HG03565 (cell line): ENCODE measurements around the gene GRID1.
"Not testable (repeated sequence)": the region's sequence is repeated elsewhere in the genome, so short reads cannot be mapped to it uniquely, and the experiment has no call there.

ENCODE experiments used
- ATAC-seq: cut with Tn5 transposase; IDR thresholded peaks from one replicate; pipeline ENCODE4 v1.9.1; 2021; ENCODE audit warnings: mild to moderate bottlenecking, moderate library complexity; ENCODE audit not compliant: unreplicated experiment

The GRID1 gene

DNA sequence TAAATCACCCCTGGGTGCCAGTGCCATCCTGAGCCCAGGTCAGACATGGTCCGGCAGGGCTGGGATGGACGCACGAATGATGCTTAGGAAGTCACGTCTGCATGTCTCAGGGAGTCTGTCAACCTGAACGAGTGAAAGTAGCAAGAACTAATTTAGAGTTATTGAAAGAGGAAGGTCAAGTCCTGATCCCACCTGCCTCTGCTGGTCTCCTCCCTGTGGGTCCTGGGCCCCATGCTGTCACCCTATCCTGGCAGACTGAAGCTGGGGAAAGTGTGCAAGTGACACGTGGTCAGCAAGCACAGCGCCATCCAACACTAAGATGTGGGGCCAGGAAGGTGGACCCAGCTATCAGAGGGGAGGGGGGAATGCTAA is 26.1 kb upstream of the GRID1 start:
- ATAC-seq = no peak

DNA sequence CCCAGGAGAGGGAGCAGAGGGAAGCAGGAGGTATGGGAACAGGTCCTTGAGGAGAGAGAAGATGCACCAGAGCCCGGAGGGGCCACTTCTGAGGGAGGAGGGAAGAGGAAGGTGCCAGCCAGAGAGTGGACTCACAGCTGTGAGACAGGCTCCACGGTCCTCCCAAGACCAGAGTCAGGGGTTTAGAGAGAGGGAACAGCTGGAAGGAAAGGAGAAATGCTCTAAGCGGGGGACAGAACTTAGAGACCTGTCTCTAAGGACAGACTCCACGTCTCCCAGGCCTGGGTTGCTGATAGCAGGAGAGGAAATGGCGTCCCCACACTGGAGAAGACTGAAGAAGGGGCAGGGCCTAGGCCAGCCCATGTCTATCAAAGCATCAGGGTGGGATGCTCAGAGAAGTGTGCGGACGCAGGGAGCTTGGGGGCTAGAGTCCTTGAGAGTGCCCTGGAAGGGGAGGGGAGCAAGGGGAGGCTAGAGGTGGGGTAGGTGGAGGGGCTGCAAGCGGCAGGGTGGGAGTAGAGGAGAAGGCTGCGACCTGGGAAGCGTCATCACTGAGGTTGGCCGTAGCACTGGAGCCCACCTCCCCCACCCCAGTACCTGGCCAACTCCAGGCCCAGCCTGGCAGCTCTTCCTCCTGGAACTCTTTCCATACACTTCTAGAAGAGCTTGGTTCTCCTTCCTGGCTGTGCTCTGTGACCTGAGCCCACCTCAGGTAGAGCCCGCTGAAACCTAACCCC is 25.6 kb upstream of the GRID1 start:
- ATAC-seq = no peak

DNA sequence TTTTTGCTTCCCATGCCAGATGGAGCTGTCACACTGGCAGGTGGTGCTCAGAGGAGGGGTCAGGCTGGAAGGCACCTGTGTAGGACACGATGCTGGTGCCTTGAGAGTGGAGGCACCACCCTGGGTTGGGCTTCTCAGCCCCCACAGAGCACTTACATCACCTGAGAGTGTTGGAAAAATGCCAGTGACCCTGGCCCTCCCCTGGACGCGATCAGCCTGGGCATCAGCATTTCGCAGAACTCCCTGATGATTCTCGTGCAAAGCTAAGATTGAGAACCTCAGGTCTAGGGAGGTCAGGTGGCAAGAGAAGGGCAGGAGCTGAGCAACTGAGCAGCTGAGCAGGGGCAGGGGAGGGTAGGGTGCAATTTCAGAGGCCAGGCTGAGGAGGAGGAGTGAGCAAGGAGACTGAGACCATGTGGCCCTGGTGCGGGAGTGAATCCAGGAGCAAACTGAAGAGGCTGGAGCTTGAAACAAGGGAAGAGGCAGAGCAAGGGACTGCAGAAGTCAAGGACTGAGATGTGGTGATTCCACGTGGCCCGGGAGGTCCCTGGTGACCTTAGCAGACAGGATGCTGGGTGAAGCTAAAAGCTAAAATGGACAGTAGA is 24.7 kb upstream of the GRID1 start:
- no peak for ATAC-seq

DNA sequence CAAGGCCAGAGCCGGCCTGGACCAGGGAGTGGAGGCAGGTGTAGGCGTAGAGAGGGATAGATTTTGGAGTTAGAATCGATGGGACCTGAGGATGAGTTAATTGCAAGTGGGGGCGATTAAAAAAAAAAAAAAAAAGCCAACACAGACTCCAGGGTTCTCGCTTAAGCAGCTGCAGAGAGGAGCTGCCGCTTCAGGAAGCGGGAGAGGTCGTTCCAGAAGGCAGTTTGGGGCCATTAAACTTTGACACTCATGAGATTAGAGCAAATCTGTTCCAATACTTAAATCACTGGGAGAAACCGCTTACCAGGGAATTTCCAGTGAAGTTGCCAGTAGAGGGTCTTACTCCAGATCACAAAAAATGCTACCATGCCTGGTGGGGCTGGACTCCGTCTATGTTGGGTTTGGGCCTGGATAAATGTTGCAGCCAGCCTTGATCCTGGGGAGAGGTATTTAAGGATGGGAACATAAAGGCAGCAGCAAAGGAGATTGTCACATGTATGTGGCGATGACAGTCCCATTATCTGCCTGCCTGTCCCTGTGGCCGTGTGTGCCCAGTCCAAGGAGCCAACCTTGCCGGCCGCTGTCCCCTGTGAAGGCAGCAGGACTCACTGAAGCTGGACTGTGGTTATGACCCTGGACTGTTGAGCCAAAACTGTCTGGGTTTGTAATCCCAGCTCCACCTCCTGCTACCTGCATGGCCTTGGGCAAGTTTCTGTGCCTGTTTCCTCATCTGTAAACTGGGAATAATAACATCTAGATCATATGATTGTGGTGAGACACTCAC is 23.9 kb upstream of the GRID1 start:
- ATAC-seq = no peak

DNA sequence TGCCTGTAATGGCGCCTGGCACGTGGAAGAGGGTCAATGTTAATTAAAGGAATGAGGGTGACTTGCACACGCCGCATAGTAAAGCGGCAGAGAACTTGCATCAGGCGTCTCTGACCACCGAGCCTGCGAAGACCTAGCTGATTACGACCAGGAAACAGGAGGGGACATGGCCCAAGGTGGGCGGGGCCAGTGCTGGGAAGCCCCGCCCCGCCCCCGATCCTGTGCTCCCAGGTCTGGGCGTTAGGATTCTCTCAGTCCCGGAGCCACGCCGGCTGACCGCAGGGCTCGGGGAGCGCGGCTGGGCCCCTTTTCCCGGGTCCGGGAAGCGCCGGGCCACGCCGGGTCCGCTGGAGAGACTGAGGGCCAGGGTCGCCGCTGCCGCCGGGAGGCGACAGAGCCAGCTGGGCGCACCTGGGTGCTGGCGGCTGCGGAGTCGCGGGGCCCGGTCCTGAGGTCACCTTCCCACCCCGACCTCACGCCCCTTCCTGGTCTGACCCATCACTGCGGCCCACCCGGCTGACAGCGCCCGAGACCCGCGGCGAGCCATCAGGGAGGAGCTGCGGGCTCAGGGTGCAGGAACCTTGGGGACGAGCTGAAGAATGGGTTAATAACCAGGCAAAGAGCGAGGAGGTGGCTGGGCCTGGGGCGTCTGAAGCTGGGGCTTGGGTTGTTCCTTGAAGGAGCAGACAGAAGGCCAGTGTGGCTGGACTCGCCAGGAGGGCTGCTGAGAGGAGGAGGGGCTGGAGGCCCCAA is 23.0 kb upstream of the GRID1 start:
- peak; percentile 64 for ATAC-seq

DNA sequence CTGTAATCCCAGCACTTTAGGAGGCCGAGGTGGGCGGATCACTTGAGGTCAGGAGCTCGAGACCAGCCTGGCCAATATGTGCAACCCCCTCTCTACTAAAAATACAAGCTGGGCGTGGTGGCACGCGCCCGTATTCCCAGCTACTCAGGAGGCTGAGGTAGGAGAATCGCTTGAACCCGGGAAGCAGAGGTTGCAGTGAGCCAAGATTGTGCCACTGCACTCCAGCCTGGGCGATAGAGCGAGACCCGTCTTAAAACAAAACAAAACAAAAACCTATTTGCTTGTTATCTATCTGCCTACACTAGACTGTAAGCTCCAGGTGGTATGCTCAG is 22.5 kb upstream of the GRID1 start:
- not testable (repeated sequence) for ATAC-seq

DNA sequence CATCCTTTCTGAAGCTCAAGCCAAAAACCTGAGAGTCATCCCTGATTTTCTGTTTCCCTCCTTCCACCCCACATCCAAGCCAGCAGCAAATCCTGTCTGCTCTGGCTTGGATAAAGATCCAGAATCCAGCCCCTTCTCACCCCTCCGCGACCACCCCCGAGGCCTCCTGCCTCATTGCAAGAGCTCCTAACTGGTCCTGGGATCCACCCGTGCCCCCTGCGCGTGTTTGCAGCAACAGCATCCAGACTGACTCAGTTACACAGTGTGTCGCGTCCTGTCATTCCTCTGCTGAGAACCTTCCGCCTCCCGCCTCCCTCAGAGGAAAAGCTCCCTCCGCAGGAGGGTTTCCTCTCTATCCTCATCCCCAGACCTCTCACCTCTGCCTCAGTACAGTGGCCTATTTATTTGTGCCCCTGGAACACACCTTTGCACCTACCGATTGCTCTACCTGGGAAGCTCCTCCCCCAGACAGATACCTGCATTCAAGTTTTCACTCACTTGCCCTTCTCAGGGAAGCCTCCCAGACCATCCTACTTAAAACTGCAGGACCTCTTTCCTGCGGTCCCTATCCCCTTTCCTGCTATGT is 21.6 kb upstream of the GRID1 start:
- ATAC-seq = no peak

DNA sequence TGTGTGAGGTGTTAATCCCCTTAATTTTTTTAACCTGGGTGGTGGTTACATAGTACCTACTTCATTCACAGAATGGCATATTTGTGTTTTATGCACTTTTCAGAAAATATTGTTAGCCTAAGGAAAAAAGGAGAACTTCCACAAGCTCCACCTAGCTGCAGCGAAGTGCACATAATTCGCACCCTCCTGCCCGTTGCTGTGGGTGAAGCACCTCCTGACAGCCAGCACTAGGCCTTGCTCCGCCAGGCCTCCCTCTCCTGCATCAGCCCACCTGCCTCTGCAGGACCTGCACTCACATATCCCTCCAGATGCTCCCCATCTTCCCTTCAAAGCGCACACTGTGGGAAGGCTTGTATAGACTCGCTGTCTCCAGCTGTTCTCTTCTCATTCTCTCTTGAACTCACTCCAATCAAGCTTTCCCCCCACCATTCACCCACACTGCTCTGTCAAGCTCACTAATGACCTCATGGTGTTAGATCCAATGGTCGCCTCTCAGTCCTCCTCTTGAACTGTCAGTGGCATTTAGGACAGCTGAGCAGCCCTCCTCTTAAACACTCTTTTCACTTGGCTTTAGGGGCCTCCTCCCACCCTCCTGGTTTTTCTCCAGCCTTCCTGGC is 20.7 kb upstream of the GRID1 start:
- no peak for ATAC-seq

DNA sequence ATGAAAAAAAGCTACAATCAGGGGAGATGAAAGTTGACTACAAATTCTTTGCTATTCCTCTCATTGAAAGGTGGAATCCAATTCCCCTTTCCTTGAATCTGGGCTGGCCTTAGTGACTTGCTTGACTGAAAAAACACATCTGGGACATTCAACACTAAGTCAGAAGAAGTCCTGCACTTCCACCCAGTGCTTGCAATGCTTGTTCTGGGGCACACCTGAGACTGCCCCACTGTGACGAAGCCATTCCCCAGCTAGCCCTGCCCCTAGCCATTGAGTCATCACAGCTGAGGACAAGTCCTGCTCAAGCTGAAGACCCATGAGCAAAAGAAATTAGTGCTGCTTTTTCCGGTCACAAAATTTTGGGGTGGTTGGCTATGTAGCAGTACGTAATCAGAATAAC is 19.2 kb upstream of the GRID1 start:
- no peak for ATAC-seq

DNA sequence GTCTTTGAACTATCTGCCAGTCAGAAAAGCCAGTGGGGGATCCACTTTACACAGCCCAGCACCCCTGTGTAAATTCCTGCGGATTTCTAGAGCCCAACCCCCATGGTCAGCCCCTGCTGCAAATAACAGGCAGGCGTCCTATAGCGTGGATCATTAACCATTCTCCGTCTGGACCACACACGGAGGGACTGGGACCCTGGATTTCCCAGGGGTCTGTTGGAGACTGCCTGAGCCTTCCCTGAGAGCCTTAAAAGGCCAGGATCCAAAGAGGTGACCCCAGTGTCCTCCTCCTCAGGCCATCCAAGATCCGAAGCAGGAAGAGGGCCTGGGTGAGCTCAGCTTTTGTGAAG is 11.2 kb upstream of the GRID1 start:
- ATAC-seq = no peak

DNA sequence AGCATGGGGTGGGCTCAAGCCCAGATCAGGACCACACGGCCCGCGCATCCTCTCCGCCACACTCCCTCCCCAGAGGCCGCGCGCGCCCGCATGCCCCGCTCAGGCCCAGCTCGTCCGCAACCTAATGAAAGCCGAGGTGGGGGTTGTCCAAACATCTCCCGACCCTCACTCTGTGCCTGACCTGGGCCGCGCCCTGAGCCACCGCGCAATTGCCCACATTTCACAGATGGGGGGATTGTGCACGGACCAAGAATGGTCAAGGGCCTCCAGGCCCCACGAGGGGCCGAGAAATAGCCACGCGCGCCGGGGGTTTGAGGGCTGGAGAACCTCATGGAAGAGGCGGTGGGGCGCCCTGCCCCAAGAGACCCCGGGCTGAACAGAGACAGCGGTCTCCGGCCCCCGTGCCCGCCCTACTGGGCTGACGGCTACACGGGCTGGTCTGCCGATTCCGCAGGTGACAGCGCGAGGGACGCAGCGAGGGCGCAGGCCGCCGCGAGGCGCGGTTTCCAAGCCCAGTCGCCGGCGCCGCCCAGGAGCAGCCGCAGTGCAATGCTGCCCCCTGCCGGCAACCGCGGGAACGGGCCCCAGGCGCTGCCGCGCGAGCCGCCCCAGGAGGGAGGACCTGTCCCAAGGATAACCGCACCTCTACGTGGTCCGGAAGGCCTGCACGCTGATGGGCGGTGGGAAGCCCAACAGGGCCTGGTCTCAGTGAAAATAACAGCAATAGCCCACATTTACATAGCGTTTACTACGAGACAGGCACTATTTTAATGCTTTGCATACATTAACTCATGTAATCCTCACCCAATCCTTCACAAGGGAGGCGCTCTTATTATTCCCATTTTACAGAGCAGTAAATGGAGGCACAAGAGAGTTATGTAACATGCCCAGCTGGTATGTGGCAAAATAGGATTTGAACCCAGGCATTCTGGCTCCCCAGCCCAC is 10.5 kb upstream of the GRID1 start:
- ATAC-seq = peak; percentile 96

DNA sequence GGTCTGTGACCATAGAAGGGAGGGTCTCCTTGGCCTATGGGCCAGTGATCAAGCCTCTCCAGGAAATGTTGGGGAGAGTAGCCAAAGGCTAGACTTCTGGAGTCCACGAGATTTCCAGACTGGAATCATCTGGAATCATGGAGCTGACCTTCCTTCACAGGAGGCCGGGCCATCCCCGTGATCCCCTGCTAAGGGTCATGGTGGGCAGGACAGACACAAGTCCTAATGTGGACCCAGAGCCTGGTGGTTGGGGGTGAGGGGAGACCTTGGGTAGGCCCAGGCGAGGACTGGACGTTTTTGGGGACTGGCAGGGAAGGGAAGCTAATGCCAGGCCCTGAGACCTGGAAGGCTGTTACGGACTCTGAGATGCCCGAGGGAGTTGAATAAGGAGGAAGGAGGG is 9.8 kb upstream of the GRID1 start:
- no peak for ATAC-seq

DNA sequence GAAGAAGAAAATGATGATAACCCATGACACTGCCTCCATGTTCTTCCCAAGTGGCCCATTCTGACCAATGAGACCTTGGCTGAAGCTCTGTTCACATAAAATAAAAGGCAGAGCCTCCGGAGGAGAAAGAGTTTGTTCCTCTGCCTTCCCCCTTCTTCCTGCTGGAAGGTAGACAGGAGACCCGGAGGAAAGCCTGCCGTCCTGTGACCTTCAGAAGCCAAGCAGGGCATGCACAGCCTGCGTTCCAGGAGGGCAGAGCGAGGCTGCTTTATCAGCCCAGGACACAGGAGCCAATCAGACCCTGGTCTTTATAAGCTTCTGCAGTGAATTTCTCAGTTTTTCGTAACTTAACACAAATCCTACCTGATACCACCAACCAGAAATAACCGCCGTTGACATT is 8.6 kb upstream of the GRID1 start:
- no peak for ATAC-seq

DNA sequence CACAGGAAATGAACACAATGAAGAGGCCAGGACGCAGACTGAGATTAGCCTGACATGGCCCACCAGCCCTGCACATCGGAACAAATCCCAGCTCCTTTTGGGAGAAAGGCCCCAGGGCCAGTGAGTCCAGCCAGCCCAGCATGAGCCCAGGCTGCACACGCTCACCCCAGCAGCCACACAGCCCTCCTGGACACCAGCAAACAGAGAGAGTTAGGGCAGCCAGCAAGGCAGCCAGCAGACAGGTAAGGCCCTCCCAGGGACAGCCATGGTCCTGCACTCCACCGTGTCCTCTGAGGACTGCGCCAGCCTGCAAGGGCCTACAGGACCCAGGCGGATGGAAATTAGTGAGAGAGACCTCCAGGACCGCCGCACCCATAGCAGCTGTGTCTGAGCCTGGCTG is 8.1 kb upstream of the GRID1 start:
- ATAC-seq = no peak

DNA sequence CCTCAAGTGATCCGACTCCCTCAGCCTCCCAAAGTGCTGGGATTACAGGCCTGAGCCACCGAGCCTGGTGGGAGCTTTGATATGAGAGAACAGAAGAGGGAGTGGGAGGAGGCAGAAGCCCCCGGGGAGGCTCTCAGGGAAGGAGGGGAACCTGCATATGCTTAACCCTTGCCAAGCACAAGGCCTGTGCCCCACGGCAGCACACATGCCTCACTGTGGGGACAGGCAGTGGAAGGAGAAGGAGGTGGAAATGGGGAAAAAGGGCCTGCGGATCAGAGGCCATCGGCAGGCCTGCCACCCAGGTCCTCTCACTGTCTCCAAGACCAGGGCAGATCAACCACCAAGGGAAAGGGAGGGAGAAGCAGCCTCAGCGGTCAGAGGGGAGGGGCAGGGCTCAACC is 7.2 kb upstream of the GRID1 start:
- no peak for ATAC-seq

DNA sequence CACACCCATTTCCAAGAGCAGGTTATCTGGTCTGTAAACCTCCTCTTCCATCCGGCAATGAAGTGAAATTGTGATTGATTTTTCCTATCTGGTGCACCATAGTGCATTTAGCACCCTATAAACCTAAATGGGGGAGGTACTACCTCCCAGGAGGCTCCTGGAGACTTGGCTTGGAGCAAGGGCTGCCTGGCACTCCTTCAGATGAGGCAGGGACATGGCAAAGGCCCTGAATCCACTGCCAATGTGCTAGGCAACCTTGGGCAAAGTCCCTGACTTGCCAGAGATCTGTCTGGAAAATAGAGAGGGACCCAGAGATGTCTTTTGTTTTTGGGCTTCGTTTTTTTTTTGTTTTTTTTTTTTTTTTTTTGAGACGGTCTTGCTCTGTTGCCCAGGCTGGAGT is 6.7 kb upstream of the GRID1 start:
- ATAC-seq = no peak

DNA sequence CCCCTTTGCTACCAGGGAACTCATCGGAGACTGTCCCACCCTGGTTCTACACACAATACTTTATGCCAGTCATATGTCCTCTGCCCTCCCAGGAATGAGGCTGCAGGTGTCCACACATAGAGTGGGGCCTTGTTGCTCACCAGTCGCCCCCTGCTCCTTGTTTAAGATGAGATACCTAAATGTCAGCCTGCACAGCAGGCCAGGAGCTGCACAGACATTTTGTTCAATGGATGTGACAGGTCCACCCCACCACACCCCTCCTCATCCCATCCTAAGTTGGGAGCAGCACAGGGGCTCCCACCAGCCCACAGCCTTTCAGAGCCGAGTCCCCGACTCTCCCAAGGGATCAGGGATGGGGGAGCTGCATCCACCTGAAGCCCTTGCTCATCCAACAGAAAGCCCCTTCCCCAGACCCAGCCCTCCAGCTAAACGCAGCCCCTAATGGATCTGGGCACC is 6.2 kb upstream of the GRID1 start:
- no peak for ATAC-seq

DNA sequence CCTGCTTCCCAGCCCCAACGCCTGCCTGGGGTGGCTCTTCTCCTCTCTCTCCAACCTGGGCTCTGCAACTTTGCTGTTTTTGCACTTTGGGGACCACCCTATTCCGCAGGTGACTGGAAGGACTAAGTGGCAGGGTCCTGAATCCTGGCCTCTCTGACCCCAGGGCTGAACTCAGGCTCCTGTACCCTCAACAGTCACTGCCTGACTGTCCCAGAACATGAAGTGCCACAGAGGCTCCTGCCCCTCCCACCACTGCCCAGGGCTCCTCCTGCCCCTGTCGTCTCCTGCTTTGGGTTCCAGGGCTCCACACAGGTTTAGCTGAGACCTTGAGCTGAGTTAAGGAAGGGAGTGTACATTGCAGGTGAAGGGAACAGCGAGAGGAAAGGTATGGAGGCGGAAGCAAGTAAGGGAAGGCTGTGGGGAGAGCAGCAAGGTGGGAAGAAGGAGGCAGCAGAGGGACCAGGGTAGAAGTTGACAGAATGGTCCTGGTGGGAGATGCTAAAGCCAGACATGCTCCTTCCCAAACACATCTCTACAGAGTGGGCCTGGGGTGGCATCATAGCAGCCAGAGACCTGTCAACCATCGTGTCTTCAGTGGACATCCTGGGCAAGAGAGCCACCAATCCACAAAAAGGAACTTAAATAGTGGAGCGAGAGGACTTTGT is 5.7 kb upstream of the GRID1 start:
- no peak for ATAC-seq

DNA sequence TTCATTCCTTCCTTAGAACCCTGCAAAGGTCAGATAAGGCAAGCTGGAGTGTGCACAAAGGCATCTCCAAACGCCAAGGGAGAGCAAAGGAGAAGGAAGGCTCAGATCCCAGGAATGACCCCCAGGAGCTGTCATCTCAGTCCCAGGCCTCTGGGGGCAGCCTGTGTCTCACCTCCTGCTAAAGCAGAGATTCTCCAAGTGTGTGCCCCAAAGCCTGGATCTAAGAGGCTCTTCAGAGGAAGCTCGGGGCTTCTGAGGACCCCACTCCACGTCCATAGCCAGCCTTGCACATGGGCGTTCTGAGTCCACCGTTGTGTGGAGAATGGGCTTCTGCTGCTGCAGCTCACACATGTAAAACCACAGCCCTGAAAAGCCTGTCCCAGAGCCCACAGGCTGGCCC is 5.1 kb upstream of the GRID1 start:
- ATAC-seq = no peak
